Loucy (cell line): ENCODE results near the gene CKLF.

Experiments
- H2AFZ ChIP-seq: fragments of 200-600 bp; sonication (generic); 2 replicates; pipeline ENCODE4 v1.6.0; 2016; ENCODE audit warnings: antibody characterized with exemption, mild to moderate bottlenecking, low read length, moderate library complexity
- H3F3A ChIP-seq: fragments of 200-600 bp; 2 replicates; pipeline ENCODE4 v1.6.0; 2016; ENCODE audit warnings: antibody characterized with exemption, low read depth, mild to moderate bottlenecking
- H3K27me3 ChIP-seq: fragments of 200-600 bp; sonication (generic); 2 replicates; pipeline ENCODE4 v1.6.1; 2014; ENCODE audit warnings: low read length, mild to moderate bottlenecking; ENCODE audit not compliant: insufficient read depth, poor library complexity, severe bottlenecking
- H3K36me3 ChIP-seq: fragments of 200-600 bp; sonication (generic); 2 replicates; pipeline ENCODE4 v1.6.1; 2016; ENCODE audit warnings: low read length; ENCODE audit not compliant: insufficient read depth
- H3K4me1 ChIP-seq: fragments of 200-600 bp; sonication (generic); 2 replicates; pipeline ENCODE4 v1.5.1; 2014; ENCODE audit warnings: low read length, mild to moderate bottlenecking; ENCODE audit not compliant: insufficient read depth, poor library complexity, severe bottlenecking
- H3K4me2 ChIP-seq: fragments of 200-600 bp; sonication (generic); 2 replicates; pipeline ENCODE4 v1.6.0; 2014; ENCODE audit warnings: antibody characterized with exemption, low read length, low read depth, mild to moderate bottlenecking; ENCODE audit not compliant: poor library complexity, severe bottlenecking
- H3K4me3 ChIP-seq: fragments of 200-600 bp; sonication (generic); 2 replicates; pipeline ENCODE4 v1.5.1; 2014; ENCODE audit warnings: low read length, mild to moderate bottlenecking, mixed read lengths; ENCODE audit not compliant: poor library complexity, severe bottlenecking
- H3K79me2 ChIP-seq: fragments of 200-600 bp; sonication (generic); 2 replicates; pipeline ENCODE4 v1.6.1; 2014; ENCODE audit warnings: low read length; ENCODE audit not compliant: insufficient read depth
- H3K9ac ChIP-seq: fragments of 200-600 bp; sonication (generic); 2 replicates; pipeline ENCODE4 v1.6.0; 2014; ENCODE audit warnings: mild to moderate bottlenecking, low read depth, low read length, moderate library complexity; ENCODE audit not compliant: poor library complexity, severe bottlenecking
- H3K9me2 ChIP-seq: fragments of 200-600 bp; sonication (generic); replicated peaks from 2 replicates; pipeline ENCODE4 v1.6.1; 2016; ENCODE audit warnings: low read depth, low read length, mixed read lengths
- H3K9me3 ChIP-seq: fragments of 200-600 bp; sonication (generic); 2 replicates; pipeline ENCODE4 v1.6.1; 2014; ENCODE audit warnings: mild to moderate bottlenecking, antibody characterized with exemption, low read length, low read depth; ENCODE audit not compliant: insufficient read depth
- H4K20me1 ChIP-seq: fragments of 200-600 bp; sonication (generic); 2 replicates; pipeline ENCODE4 v1.6.0; 2014; ENCODE audit warnings: antibody characterized with exemption, low read length, mild to moderate bottlenecking; ENCODE audit not compliant: insufficient read depth, poor library complexity, severe bottlenecking
- EZH2phosphoT487 ChIP-seq: fragments of 200-600 bp; IDR thresholded peaks from 2 replicates; pipeline ENCODE4 v1.6.1; 2018; ENCODE audit warnings: antibody characterized with exemption, mild to moderate bottlenecking, moderate library complexity, borderline replicate concordance
- TF ChIP-seq, protein P1 (sequence below): fragments of 200-600 bp; sonication (generic); conservative IDR thresholded peaks from 2 replicates; pipeline ENCODE4 v1.5.1; 2014; ENCODE audit warnings: mild to moderate bottlenecking, antibody characterized with exemption, low read length

Gene CKLF

GRCh38 chr16:66568355-66568754, 16.0 kb downstream of the CKLF start:
- no peak overlapping the region for H3K4me2 ChIP-seq
- H2AFZ ChIP-seq, result no peak overlapping the region
- TF ChIP-seq, protein P1, sequence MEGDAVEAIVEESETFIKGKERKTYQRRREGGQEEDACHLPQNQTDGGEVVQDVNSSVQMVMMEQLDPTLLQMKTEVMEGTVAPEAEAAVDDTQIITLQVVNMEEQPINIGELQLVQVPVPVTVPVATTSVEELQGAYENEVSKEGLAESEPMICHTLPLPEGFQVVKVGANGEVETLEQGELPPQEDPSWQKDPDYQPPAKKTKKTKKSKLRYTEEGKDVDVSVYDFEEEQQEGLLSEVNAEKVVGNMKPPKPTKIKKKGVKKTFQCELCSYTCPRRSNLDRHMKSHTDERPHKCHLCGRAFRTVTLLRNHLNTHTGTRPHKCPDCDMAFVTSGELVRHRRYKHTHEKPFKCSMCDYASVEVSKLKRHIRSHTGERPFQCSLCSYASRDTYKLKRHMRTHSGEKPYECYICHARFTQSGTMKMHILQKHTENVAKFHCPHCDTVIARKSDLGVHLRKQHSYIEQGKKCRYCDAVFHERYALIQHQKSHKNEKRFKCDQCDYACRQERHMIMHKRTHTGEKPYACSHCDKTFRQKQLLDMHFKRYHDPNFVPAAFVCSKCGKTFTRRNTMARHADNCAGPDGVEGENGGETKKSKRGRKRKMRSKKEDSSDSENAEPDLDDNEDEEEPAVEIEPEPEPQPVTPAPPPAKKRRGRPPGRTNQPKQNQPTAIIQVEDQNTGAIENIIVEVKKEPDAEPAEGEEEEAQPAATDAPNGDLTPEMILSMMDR, result no peak
- TF ChIP-seq EZH2phosphoT487, result no peak
- no peaks in the 10 kb centered on the region for H3K27me3 ChIP-seq
- peaks cover 13% of the 10 kb centered on the region for H4K20me1 ChIP-seq
- H3K36me3 ChIP-seq, result peaks cover 37% of the 10 kb centered on the region
- H3K9ac ChIP-seq, result no peak overlapping the region
- no peaks in the 10 kb centered on the region; the same call in 1 of the 2 replicates for H3F3A ChIP-seq
- no peak overlapping the region for H3K4me3 ChIP-seq
- no peaks in the 10 kb centered on the region for H3K9me2 ChIP-seq
- H3K79me2 ChIP-seq, result peaks cover 30% of the 10 kb centered on the region
- no peaks in the 10 kb centered on the region for H3K9me3 ChIP-seq
- peaks cover 42% of the 10 kb centered on the region for H3K4me1 ChIP-seq

GRCh38 chr16:66569131-66569530, 16.8 kb downstream of the CKLF start:
- peaks cover 11% of the 10 kb centered on the region for H4K20me1 ChIP-seq
- peaks cover 22% of the 10 kb centered on the region for H3K79me2 ChIP-seq
- H3K36me3 ChIP-seq, result peaks cover 30% of the 10 kb centered on the region
- no peak overlapping the region for H3K9ac ChIP-seq
- H3F3A ChIP-seq, result no peaks in the 10 kb centered on the region; the same call in 1 of the 2 replicates
- peaks cover 38% of the 10 kb centered on the region for H3K4me1 ChIP-seq
- H3K27me3 ChIP-seq, result no peaks in the 10 kb centered on the region
- H3K4me2 ChIP-seq, result no peak overlapping the region
- H3K9me2 ChIP-seq, result no peaks in the 10 kb centered on the region
- no peak overlapping the region for H2AFZ ChIP-seq
- H3K9me3 ChIP-seq, result no peaks in the 10 kb centered on the region
- TF ChIP-seq, protein P1, result no peak
- no peak for TF ChIP-seq EZH2phosphoT487
- H3K4me3 ChIP-seq, result no peak overlapping the region

DNA sequence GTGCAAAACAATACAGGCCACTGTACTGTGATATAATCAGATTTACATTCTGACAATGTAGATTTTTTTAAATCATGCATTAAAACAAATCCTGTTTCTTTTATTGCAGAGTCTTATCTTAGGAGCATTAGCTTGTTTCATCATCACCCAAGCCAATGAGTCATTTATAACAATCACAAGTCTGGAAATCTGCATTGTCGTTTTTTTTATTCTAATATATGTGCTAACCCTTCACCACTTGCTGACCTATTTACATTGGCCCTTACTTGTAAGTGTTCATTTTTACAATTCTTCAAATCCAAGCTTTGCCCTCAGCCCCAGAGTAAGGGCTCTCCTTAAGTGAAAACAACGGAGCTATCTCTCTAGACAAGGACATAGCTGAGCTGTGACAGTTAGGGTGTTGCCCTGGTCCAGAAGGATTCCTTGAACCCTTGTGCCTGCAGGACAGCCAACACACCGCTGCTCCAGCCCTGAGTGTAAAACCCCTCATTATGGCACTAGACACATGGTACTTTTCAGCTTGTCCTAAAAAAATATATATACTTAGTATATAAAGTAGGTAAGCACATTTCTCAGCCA, 17.5 kb downstream of the CKLF start:
- TF ChIP-seq, protein P1, result no peak
- no peak for TF ChIP-seq EZH2phosphoT487
- H3K4me1 ChIP-seq, result peaks cover 45% of the 10 kb centered on the region

More for the DNA sequence above, 17.5 kb downstream of the CKLF start:
- H3K9me2 ChIP-seq, result no peaks in the 10 kb centered on the region
- peaks cover 26% of the 10 kb centered on the region for H3K36me3 ChIP-seq
- no peak overlapping the region for H3K4me2 ChIP-seq
- no peak overlapping the region for H3K9ac ChIP-seq
- H3F3A ChIP-seq, result peaks cover 4% of the 10 kb centered on the region; the same call in 1 of the 2 replicates
- H3K79me2 ChIP-seq, result peaks cover 15% of the 10 kb centered on the region; the same call in 1 of the 2 replicates
- H3K4me3 ChIP-seq, result no peak overlapping the region
- peaks cover 8% of the 10 kb centered on the region for H4K20me1 ChIP-seq
- H3K9me3 ChIP-seq, result no peaks in the 10 kb centered on the region
- no peaks in the 10 kb centered on the region for H3K27me3 ChIP-seq
- no peak overlapping the region for H2AFZ ChIP-seq
